NCI-H524 (cell line): ENCODE data around the gene SERPINE2.

ENCODE experiments used
- DNase-seq, 2 experiments: peaks; one replicate each; lab custom pipeline; 2025; lab: John Stamatoyannopoulos, UW

The SERPINE2 gene

DNA sequence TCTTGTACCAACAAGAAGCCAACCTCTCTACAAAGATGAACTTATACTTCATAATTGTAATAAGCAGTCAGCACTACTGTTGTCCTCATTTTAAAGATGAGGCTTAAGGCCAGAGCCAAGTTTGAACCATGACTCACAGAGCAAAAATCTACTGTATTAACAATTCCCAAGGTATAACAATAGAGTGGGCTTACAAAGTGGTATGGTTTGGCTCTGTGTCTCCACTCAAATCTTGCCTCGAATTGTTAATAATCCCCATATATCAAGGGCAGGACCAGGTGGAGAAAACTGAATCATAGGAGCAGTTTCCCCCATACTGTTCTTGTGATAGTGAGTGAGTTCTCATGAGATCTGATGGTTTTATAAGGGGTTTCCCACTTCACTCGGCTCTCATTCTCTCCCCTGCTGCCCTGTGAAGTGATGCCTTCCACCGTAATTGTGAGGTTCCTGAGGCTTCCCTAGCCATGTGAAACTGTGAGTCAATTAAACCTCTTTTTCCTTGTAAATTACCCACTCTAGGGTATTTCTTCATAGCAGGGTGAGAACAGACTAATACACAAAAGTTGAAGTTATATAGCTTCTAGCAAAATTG is 62.4 kb downstream of the SERPINE2 start:
- no peak for DNase-seq

DNA sequence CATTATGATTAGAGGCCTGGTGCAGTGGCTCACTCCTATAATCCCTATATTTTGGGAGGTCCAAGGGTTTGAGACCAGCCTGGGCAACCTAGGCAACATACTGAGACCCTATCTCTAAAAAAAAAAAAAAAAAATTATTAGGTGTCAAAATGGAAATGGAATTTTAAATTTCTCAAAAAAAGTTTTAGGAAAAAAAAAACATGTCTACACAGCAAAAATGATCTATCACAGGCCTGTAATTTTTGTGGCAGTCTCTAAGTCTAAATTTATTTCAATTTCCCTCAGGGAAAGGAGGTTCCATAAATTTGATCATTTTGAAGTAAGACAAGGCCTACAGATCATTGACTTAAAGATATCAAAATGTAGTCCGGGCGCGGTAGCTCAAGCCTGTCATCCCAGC is 65.5 kb downstream of the SERPINE2 start:
- DNase-seq = no peak

DNA sequence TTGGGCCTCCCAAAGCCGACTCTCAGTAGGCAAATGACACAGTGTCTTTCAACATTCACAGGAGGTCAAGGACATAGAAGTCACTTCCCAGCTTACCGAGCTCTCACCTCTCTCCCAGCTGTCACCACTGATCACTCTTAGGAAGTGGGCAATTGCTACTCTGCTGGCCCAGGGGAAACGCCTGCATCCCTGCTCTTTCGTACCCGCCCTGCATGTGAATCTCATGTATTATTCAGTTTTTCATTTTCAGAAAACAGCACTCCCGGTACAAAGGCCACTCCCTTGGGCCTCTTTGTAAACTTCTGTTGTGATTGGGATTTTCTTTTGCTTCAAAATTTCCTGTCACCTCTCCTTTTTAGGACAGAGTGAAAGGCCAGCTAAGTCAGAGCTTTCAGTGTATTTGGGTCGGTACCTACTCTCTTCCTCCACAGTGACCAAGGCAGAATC is 66.4 kb downstream of the SERPINE2 start:
- DNase-seq = no peak

DNA sequence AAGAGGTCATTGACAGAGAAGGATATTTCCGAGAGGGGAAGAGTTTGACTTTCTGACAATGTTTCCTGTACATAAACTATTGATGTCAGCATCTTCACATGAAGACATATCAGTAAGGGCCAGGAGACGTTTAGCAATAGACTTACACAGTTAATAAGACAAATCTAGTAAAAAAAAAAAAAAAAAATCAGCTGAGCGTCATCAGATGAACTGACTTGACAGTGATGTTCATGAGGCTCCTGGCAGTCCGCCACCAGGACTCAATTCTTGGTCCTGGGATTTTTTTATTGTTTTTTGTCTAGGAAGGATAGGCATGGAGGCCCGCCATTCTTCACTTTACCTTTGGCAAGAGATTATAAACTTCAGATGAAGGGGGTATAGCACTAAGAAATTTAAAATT is 67.4 kb downstream of the SERPINE2 start:
- no peak for DNase-seq

DNA sequence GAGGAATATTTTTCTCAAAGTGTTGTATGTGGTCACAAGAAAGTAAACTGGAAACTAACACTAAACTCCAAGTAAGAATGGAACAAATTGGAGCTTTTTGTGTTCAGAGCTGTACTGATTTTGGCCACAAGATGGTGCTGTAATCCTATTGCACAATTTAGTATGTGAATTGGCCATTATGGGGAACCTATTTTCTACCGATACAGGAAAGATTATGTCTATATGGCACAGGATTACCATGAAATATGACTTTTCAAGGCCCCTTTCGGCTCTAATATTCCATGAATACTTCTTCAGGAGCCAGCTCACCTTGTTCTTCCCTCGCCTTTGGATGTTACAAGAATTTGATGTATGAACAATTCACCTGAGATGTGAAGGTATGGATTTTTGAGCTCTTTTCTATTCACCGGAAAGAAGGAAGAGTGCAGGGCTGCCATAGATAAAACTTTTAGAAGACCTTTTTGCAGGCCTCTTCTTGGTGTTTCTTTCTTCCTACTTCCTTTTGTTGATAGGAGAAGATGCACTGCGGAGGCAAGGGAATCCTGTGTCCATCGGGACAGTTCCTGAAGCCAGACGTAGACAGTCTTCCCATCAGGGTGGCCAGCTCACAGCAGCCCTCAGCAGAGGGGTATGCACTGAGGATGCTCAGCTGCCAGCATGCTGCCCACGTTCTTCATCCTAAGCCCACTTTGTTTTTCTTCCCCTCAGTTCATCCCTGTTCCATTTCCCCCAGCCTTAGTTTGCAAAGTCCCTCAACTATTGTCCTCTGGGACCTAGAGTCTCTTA is 68.5 kb downstream of the SERPINE2 start:
- peak in 1 of 2 experiments; percentile 63 for DNase-seq

GRCh38 chr2:223969856-223970255 is 69.2 kb downstream of the SERPINE2 start:
- no peak for DNase-seq

DNA sequence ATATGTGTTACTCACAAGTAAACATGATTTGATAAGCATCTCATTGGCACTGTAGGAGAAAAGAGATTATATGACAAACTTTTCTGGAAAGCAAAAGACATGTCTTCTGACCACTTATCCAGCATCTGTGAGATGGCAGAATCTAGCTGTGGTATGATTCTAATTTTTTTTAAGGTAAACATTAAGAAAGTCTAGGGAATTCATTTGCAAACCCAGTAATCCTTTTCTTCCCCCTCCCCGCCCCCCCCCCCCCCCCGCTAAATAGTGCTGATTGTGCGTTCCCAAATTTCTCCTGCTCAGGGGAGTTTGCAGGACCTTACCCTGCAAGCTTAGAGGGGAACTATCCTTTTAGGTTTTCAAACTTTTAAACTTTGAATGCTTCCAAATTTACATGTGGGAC is 69.8 kb downstream of the SERPINE2 start:
- no peak for DNase-seq

DNA sequence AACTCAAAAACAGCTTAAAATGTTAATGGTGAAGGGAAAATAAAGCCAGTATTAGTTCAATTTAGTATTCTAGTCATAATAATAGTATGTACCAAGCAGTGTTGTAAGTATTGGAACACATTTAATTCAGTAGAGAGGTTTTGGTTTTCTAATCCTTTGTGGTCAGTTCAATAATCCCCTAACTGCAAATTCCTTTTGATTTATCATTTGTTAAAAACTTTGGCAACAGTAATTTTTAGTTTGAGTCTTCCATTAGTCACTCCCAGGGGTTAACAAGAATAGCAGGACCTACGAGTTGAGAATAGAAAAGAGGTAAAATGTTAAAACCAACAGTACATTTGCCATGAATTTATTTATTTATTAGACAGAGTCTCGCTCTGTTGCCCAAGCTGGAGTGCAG is 71.1 kb downstream of the SERPINE2 start:
- DNase-seq = no peak

DNA sequence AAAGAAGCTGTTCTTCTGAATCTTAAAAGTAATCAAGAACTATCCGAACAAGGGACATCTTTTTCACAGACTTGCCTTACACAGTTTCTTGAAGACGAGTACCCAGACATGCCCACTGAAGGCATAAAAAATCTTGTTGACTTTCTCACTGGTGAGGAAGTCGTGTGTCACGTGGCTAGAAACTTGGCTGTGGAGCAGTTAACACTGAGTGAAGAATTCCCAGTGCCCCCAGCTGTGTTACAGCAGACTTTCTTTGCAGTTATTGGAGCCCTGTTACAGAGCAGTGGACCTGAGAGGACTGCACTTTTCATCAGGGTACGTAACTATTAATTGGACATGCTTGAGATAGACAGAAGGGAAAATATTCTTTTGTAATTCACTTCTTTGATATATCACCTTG is 79.4 kb downstream of the SERPINE2 start:
- no peak for DNase-seq

GRCh38 chr2:223957092-223957851 is 81.8 kb downstream of the SERPINE2 start, which contains the start of gene MRPL44:
TSS of gene MRPL44 (plus strand) at chr2:223957463. CDS start at chr2:223957473, 10 bp downstream.
- DNase-seq = peak; percentile 75 to 91

DNA sequence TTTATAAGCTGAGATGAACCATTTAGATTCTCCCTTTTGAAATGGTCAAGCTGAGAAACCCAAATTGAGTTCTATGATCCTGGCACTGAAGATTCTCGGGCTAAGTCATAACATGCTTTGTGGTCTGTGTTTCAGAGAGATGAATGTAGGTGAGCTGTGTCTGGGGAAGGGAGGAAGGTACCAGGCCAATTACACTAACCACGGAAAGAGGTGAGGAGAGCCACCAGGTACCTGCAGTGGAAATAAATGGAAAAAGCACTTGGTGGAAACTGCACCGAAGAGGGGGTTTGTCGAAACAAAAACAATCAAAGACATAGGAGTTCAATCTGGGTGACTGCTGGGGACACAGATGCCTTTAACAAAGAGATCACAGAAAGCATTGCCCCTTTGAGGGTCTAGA is 82.8 kb downstream of the SERPINE2 start:
- DNase-seq = no peak

DNA sequence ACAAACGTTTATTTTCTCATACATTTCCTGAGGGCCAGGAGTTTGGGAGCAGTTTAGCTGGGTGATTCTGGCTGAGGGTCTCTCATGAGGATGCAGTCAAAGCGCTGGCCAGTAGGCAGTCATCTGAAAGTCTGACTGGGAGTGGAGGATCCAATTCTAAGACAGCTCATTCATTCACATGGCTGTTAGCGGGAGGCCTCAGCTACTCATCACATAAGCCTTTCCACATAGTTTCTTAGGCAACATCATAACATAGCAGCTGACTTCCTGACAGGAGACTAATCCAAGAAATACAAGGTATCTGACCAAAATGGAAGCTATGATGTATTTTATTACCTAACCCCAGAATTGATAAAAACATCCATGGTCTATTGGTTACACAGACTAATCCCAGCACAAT is 84.7 kb downstream of the SERPINE2 start:
- DNase-seq = no peak

DNA sequence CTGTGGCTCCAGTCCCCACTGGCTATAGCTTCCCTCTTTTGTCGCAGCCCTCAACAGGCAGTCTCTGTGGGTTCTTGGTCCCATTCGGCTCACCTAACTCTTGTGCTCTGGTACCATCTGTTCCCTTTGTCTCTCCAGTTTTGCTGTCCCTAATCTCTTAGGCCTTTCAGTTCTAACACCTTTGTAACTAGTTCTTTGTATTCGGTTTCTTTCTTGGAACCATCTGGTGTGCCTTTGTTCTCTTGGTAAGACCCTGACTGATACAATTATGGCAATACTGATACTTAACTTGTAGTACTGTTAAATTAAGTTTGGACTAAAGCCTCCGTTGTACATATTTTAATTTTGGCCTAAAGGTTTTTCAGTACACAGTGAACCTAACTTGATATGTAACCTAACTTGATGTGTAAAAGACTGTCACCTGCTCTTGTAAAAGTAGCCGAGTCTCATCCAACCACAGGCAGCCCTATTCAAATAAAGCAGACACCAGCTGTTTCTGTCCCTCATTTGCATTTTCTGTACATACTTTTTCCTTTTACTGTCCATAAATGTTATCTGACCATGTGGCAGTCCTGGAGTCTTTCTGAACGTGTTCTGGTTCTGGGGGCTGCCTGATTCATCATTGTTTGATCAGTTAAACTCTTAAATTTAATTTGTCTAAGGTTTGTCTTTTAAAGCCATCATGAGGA is 86.7 kb downstream of the SERPINE2 start:
- peak; percentile 83 to 95 for DNase-seq

DNA sequence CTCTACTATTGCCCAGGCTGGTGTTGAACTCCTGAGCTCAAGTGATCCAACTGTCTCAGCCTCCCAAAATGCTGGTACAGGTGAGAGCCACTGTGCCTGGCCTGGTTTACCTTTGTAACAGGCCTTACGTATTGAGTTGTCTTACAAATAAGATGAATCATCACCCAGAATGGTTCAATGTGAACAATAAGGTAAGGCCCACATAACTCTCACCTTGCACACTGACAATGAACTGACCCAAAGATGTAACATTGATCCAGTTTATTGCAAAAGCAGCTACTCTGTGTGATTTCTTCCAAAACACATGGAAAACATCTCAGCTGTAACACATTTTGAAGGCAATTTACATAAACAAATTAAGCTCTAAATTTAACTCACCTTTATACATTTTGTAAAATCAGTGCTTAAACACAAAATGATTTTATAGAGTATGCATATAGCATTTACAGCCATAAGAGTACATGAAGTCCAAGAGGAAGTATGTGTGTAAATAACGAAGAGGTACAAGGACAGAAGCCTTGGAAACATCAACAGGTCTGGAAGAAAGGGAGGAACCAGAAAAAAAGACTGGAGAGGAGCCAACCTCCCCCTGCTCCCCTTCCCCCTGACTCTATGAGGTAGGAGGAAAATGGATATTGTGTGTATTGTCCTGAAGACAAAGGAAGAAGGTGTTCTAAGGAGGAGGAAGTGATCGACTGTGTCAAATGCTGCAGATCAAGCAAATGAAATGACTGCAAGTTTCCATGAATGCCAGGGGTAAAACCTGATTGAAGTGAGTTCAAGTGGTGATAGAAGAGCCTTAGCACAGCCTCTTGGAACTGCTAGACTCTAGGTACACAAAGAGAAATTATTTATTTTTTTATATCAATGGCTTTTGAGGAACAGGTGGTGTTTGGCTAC is 88.4 kb downstream of the SERPINE2 start:
- DNase-seq = no peak

DNA sequence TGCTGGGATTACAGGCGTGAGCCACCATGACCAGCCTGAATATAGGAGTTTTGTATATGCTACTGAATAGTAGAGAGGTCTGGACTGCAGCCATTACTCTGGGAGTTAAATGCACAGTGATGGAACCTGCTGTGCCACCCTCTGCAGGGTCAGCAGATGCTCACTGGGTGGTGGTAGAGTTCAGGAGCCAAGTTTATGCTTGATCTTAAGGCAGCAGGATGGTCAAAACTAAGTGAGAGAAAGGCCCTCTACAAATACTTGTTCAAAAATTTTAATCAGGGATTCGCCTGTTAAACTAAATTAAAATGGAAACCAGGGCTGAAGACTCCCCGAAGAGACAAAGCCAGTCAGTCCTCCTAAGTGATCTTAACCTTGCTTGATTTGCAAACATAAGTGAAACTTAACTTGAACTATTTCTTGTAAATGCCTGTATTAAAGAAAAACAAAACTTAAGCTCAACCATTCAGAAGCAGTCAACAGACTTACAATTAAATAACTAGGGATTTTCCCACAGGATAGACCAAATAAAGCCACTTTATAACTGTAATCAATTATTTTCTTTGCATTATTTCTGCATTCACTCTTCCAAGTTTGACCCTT is 89.7 kb downstream of the SERPINE2 start:
- DNase-seq = peak in 1 of 2 experiments; percentile 18

DNA sequence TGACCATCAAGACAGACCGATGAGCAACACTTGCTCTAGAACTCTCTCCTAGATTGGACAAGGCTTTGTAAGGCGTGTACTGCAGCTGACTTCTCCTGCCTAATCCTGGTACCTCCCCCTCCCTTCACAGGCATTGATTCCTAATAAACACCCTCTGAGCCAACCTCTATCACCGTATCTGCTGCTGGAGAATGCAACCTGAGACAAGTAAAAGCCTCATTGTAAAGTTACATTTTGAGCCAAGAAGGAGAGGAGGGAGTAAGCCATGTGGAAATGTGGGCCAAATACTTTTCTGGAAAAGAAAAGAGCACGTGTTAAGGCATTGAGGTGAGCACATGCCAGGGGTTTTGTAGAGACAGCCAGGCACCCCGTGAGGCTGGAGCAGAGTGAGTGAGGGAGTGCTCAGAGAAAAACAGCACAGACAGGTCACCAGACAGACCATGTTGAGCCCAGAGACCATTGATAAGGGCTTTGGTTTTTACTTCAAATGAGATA is 91.3 kb downstream of the SERPINE2 start:
- DNase-seq = peak in 1 of 2 experiments; percentile 47

DNA sequence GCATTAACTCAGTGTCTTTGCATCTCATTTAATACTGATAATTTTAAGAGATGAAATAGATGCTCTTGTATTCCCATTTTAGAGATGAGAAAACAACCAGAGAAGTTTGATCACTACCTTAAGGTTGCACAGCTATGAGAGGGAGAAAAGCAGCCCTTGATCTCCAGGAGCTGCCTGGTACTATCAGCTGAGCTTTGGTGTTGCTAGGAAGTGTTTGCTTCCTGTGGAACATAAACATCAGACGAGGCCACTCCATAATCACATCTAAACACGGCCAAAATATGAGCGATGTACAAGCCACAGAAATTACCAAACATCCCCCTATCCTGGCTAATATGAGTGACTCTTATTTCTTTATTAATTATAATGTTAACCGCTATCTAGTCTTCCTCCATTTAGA is 93.3 kb downstream of the SERPINE2 start:
- no peak for DNase-seq

- DNase-seq = peak; percentile 55 to 78
Observed at GRCh38 chr2:223944703-223945531, 94.2 kb downstream of the SERPINE2 start, which contains the start of gene WDFY1. TSS of gene WDFY1 (minus strand) at chr2:223945335. CDS start at chr2:223945284, 51 bp downstream.

GRCh38 chr2:223944166-223944702 is 94.9 kb downstream of the SERPINE2 start:
- peak in 1 of 2 experiments; percentile 31 for DNase-seq
